ENCODE data around the gene CCDC178.

The CCDC178 gene

DNA sequence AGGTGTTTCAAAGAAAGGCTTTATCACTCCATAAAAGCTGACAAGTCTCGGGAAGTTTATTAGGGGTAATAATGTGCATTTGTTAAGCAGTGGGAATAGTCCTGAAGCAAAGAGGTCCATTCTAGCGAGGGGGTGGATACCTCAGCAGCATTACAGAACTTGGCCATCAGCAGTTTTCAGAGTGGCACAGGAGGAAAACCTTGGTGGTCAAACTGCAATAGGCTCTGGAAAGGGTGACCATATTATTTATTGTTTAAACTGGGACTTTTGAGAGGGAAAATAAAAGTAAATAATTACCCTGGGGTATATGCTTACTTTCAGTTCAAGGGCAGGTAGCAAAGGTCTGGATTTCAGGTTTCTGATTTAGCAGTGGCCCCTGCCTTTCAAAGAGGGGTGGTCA lies 552.2 kb downstream of the CCDC178 start:
- Histone ChIP-seq H4K91ac (ENCODE audit: low read depth, low read length) (no peak overlapping the region), H3K79me2 (ENCODE audit: control insufficient read depth, insufficient read depth, low read length, poor library complexity) (no peaks in the 10 kb centered on the region), H2BK5ac (ENCODE audit: low read depth, low read length, poor library complexity) (no peak overlapping the region), H2BK120ac (ENCODE audit: insufficient read depth, low read length, poor library complexity) (no peak overlapping the region), H3K27me3 (ENCODE audit: insufficient read depth, low read length) (no peaks in the 10 kb centered on the region), H4K8ac (ENCODE audit: low read depth, low read length) (no peak overlapping the region), H3K4me2 (ENCODE audit: low read length) (no peak overlapping the region), H3K4me3 (ENCODE audit: low read depth, low read length) (no peak overlapping the region), H3K36me3 (ENCODE audit: control insufficient read depth in 1 of 2, insufficient read depth in 2 of 2, low read length in 2 of 2) (no peaks in the 10 kb centered on the region), H3K18ac (ENCODE audit: low read length) (no peak overlapping the region), H3K4me1 (ENCODE audit: control insufficient read depth in 1 of 2, insufficient read depth in 2 of 2, low read length in 2 of 2) (no peaks in the 10 kb centered on the region), H2AK5ac (ENCODE audit: low read length) (no peak overlapping the region), H2AFZ (ENCODE audit: insufficient read depth, low read length, poor library complexity) (no peak overlapping the region), H3K9me3 (ENCODE audit: insufficient read depth, low read depth, low read length) (no peaks in the 10 kb centered on the region), H4K12ac (ENCODE audit: low read depth, low read length) (no peak overlapping the region), H3K14ac (ENCODE audit: low read length) (no peak overlapping the region), H3K79me1 (ENCODE audit: low read length) (no peaks in the 10 kb centered on the region), H3K9ac (ENCODE audit: low read length) (no peak overlapping the region), H3K23ac (ENCODE audit: low read length) (no peak overlapping the region), H3K27ac (ENCODE audit: low read depth, low read length) (no peak overlapping the region), H3K4ac (ENCODE audit: low read depth, low read length) (no peak overlapping the region), H2BK12ac (ENCODE audit: low read length) (no peak overlapping the region)
- no CpG with 5 or more reads among the region's 2 CpGs for WGBS (ENCODE audit: extremely low coverage, insufficient coverage, insufficient read length)
- DNase-seq: no peak
